K562 (cell line): ENCODE data around the gene PDZD8. TPM values are rescaled to one million over a fixed set of nuclear protein-coding genes. Genes with fewer than 3 reads are reported as not detected.

Experiments used
- ATAC-seq: fragments of 200-7000 bp; cut with Tn5 transposase; 3 replicates; pipeline ENCODE4 v1.9.1; 2020; ENCODE audit warnings: moderate library complexity
- BruUV-seq: library from RNA; stranded (reverse); fragments of 400-500 nt; replicated peaks from 2 replicates; lab custom pipeline; 2021; lab: Mats Ljungman, UMichigan
- CTCF ChIA-PET: fragments of 300-600 bp; formaldehyde crosslinking; extraction: SDS; loops from one replicate; lab custom pipeline; 2021; ENCODE audit warnings: low intra/inter-chr PET ratio; lab: Yijun Ruan, JAX
- POLR2A ChIA-PET: fragments of 300-600, 350-650 bp; sonication (Branson Sonifier 250); formaldehyde crosslinking; extraction: SDS; loops from one replicate; lab custom pipeline; 2021; ENCODE audit warnings: antibody characterized with exemption, inconsistent platforms; lab: Yijun Ruan, JAX
- DNase-seq, 4 experiments: peaks; one replicate each; pipeline versions ENCODE4 v3.0.0 to v3.0.0-alpha.2; 2011 to 2018; ENCODE audit warnings: low spot score in 3 of 4, mixed read lengths in 3 of 4; ENCODE audit errors: extremely low read depth in 1 of 4
- FAIRE-seq: peaks from 2 replicates; lab custom pipeline; 2011; peaks lifted over from hg19 to GRCh38; lab: Jason Lieb, UNC
- H2AFZ ChIP-seq: 2 replicates; pipeline ENCODE4 v1.6.0; 2011; ENCODE audit warnings: low read depth, low read length, control low read depth, inconsistent platforms
- H3K27ac ChIP-seq: fragments of 200-600 bp; 3 replicates; pipeline ENCODE4 v1.8.0; 2011; ENCODE audit warnings: low read depth, mild to moderate bottlenecking, control low read depth, inconsistent platforms, low read length, moderate library complexity, mixed read lengths; ENCODE audit errors: extremely low read depth
- H3K27me3 ChIP-seq, 2 experiments: fragments of 300-600 bp in 1 of 2; 2 replicates in 1 of 2; 3 replicates in 1 of 2; pipeline versions ENCODE4 v1.6.0 to v1.8.0; 2011; ENCODE audit warnings: inconsistent platforms in 2 of 2, low read length in 2 of 2, mild to moderate bottlenecking in 1 of 2, mixed read lengths in 1 of 2, moderate library complexity in 1 of 2; ENCODE audit not compliant: control insufficient read depth in 2 of 2, insufficient read depth in 2 of 2
- H3K36me3 ChIP-seq: fragments of 300-600 bp; 3 replicates; pipeline ENCODE4 v1.8.0; 2011; ENCODE audit warnings: mild to moderate bottlenecking, low read length, inconsistent platforms; ENCODE audit not compliant: control insufficient read depth, insufficient read depth
- H3K4me1 ChIP-seq, 2 experiments: fragments of 200-600 bp in 1 of 2; replicated peaks in 1 of 2; 2 replicates in 1 of 2; 3 replicates in 1 of 2; pipeline versions ENCODE4 v1.5.1 to v1.8.0; 2011; ENCODE audit warnings: inconsistent platforms in 2 of 2, low read length in 2 of 2, mild to moderate bottlenecking in 1 of 2, mixed read lengths in 1 of 2, moderate library complexity in 1 of 2; ENCODE audit not compliant: control insufficient read depth in 2 of 2, insufficient read depth in 2 of 2
- H3K4me2 ChIP-seq: 2 replicates; pipeline ENCODE4 v1.6.1; 2011; ENCODE audit warnings: low read length, control low read depth, inconsistent platforms, mixed read lengths; ENCODE audit not compliant: insufficient read depth
- H3K4me3 ChIP-seq: fragments of 200-600 bp; sonication (generic), shearing (Covaris generic); 2 replicates; pipeline ENCODE4 v1.5.1; 2016; ENCODE audit warnings: control low read depth, inconsistent platforms
- H3K79me2 ChIP-seq: fragments of 200-600 bp; 3 replicates; pipeline ENCODE4 v1.8.0; 2011; ENCODE audit warnings: low read length, inconsistent platforms; ENCODE audit not compliant: control insufficient read depth, insufficient read depth
- H3K9ac ChIP-seq, 2 experiments: 2 replicates each; pipeline versions ENCODE4 v1.6.0 to v1.6.1; 2011; ENCODE audit warnings: low read depth in 2 of 2, low read length in 2 of 2, control low read depth in 1 of 2, inconsistent platforms in 1 of 2, mild to moderate bottlenecking in 1 of 2, mixed read lengths in 1 of 2; ENCODE audit not compliant: insufficient read depth in 1 of 2
- H3K9me1 ChIP-seq: one replicate; pipeline ENCODE4 v1.6.0; 2011; ENCODE audit warnings: inconsistent platforms, mild to moderate bottlenecking, low read length, moderate library complexity; ENCODE audit not compliant: control insufficient read depth, insufficient read depth
- H3K9me3 ChIP-seq: replicated peaks from 2 replicates; pipeline ENCODE4 v1.5.1; 2011; ENCODE audit warnings: low read depth, low read length, inconsistent platforms; ENCODE audit not compliant: control insufficient read depth, insufficient read depth
- H4K20me1 ChIP-seq: replicated peaks from 2 replicates; pipeline ENCODE4 v1.6.1; 2011; ENCODE audit warnings: low read length, inconsistent platforms, mixed read lengths; ENCODE audit not compliant: control insufficient read depth, insufficient read depth
- CEBPG ChIP-seq, 3 experiments: fragments of 200-800 bp in 1 of 3; sonication (Bioruptor generic) in 1 of 3; sonication (generic) in 1 of 3; formaldehyde crosslinking in 1 of 3; IDR thresholded peaks in 2 of 3; conservative IDR thresholded peaks in 1 of 3; 2 replicates each; pipeline versions ENCODE4 v1.6.1 to v1.8.0; 2016 to 2022; ENCODE audit warnings: missing compliant biosample characterization in 2 of 3, missing genetic modification characterization in 2 of 3, mild to moderate bottlenecking in 1 of 3, missing genetic modification reagents in 1 of 3
- HDAC2 ChIP-seq: fragments of 450-650 bp; IDR thresholded peaks from 2 replicates; pipeline ENCODE4 v1.6.1; 2016; ENCODE audit warnings: mild to moderate bottlenecking
- IRF2 ChIP-seq: sonication (generic); formaldehyde crosslinking; IDR thresholded peaks from 2 replicates; pipeline ENCODE4 v1.8.1; 2022; ENCODE audit warnings: mild to moderate bottlenecking, missing genetic modification reagents
- MCM5 ChIP-seq: fragments of 450-650 bp; IDR thresholded peaks from 2 replicates; pipeline ENCODE4 v1.6.1; 2016; ENCODE audit warnings: low read depth
- RAD51 ChIP-seq: fragments of 450-650 bp; IDR thresholded peaks from 2 replicates; pipeline ENCODE4 v1.7.1; 2016; ENCODE audit warnings: low read depth, mild to moderate bottlenecking, borderline replicate concordance
- SMARCC2 ChIP-seq: fragments of 450-650 bp; IDR thresholded peaks from 2 replicates; pipeline ENCODE4 v1.6.1; 2017; ENCODE audit warnings: antibody characterized with exemption, moderate library complexity, mild to moderate bottlenecking, low read depth
- ZNF518B ChIP-seq: fragments of 250-450 bp; sonication (Bioruptor Pico); IDR thresholded peaks from 2 replicates; pipeline ENCODE4 v1.5.0; 2021; ENCODE audit warnings: mild to moderate bottlenecking, moderate library complexity
- ZNF561 ChIP-seq: fragments of 450-650 bp; formaldehyde crosslinking; conservative IDR thresholded peaks from 2 replicates; pipeline ENCODE4 v1.4.0; 2020; ENCODE audit warnings: mild to moderate bottlenecking, moderate library complexity
- WGBS: fragments of 100-300 bp; shearing (Covaris generic); methylation state at CpG from one replicate; pipeline ENCODE4 v1.1.6; 2016; ENCODE audit warnings: low coverage, mixed read lengths; ENCODE audit not compliant: insufficient coverage; ENCODE audit errors: missing lambda C conversion rate; 5-methylcytosine and 5-hydroxymethylcytosine counted together
- in situ Hi-C: fragments of 300-500 bp; cut with MboI; formaldehyde crosslinking; loops from 4 replicates; pipeline ENCODE4 v1.15.0; 2018; ENCODE audit warnings: inconsistent platforms, mixed read lengths
- intact Hi-C: fragments of 100-400 bp; cut with micrococcal nuclease; formaldehyde crosslinking; loops from 2 replicates; pipeline ENCODE4 v1.14.2; 2022
- polyA plus RNA-seq, 8 experiments: library from polyadenylated mRNA; depleted of rRNA in 4 of 8; stranded (reverse) in 5 of 8; unstranded in 3 of 8; fragments of >200 nt; fragmentation: Nextera tagmentation in 2 of 8; fragmentation: Illumina TruSeq in 1 of 8; extraction: Ambion mirVana in 2 of 8; extraction: Trizol in 1 of 8; gene quantifications; 2 replicates each; pipeline versions ENCODE4 v1.2.1 to v1.2.3, GENCODE V29; 2011 to 2014; ENCODE audit warnings: inconsistent platforms in 1 of 8, missing spikeins in 1 of 8
- total RNA-seq, 7 experiments: library from RNA; depleted of rRNA in 6 of 7; stranded (reverse); fragments of >200 nt in 6 of 7; fragmentation: Illumina TruSeq in 2 of 7; extraction: Trizol in 2 of 7; gene quantifications; 2 replicates each; pipeline versions ENCODE4 v1.2.1 to v1.2.3, GENCODE V29; 2011 to 2021; ENCODE audit warnings: low replicate concordance in 1 of 7

The PDZD8 gene
- total and polyA plus RNA-seq, 9 of the 15 experiments (the other 6 are each of a cell fraction or from before 2014, with no cell fraction given) = 5.5 to 53.4 (median 36.8) TPM

GRCh38 chr10:117351996-117352395 is 23.2 kb downstream of the PDZD8 start:
- no peak overlapping the region for H3K27ac ChIP-seq
- H3K9me3 ChIP-seq = no peaks in the 10 kb centered on the region
- intact Hi-C loops (no loop called here), in situ Hi-C loops (no loop called here)
- no peak overlapping the region for H3K4me3 ChIP-seq
- ATAC-seq (no peak), DNase-seq (no peak), FAIRE-seq (no peak)
- POLR2A ChIA-PET = interaction anchor here (0.7 to 1.4 kb wide), 2 partner anchors 8 to 22 kb away, joined by 3 to 8 read pairs; no protein-coding TSS in a partner anchor
- peaks cover 0 to 25% of the 10 kb centered on the region in 2 experiments; a peak in 4 of 5 replicates for H3K4me1 ChIP-seq
- H3K4me2 ChIP-seq = no peak overlapping the region
- H3K36me3 ChIP-seq = peaks cover 5% of the 10 kb centered on the region; the same call in 1 of the 3 replicates
- CTCF ChIA-PET = no interaction called here
- peaks cover 100% of the 10 kb centered on the region for H3K79me2 ChIP-seq
- no TSS peak for BruUV-seq
- no peaks in the 10 kb centered on the region for H3K9me1 ChIP-seq
- no peak overlapping the region for H3K9ac ChIP-seq
- TF ChIP-seq ZNF518B (CRISPR knock-in tag) (no peak), ZNF561 (CRISPR knock-in tag) (no peak), HDAC2 (no peak), CEBPG (CRISPR knock-in tag; IDR thresholded peaks at IDR 0.05) (no peak), CEBPG (tag; conservative IDR thresholded peaks at IDR 0.05 in 1 of 2, IDR thresholded peaks at IDR 0.05 in 1 of 2) (no peak), MCM5 (no peak), RAD51 (no peak), IRF2 (no peak), SMARCC2 (no peak)
- no peak overlapping the region for H2AFZ ChIP-seq
- WGBS = 56% methylated on average over 2 of the region's 2 CpGs
- 0 out of 2 replicates have a peak, but pooled peaks cover 4% of the 10 kb centered on the region for H4K20me1 ChIP-seq
- H3K27me3 ChIP-seq = no peaks in the 10 kb centered on the region
